Activated naive CD4-positive, alpha-beta T cell treated with anti-CD3 and anti-CD28 coated beads, Interleukin-2, amount 10 ng/mL, durations not matched to agents 7 days and 5 days (primary cell): ENCODE data around the gene GAPDH.
"Not testable (repeated sequence)": the region's sequence is repeated elsewhere in the genome, so short reads cannot be mapped to it uniquely, and the experiment has no call there.

ENCODE experiments used
- CTCF ChIA-PET: fragments of 350-600 bp; sonication (Branson Sonifier 250); formaldehyde crosslinking; loops from one replicate; lab custom pipeline; 2021; ENCODE audit warnings: antibody characterized with exemption; lab: Charles Lee
- DNase-seq: peaks from one replicate; pipeline ENCODE4 v3.0.0-alpha.2; 2020
- H3K27ac Mint-ChIP-seq: one replicate; pipeline ENCODE4 v1.8.0; 2021; ENCODE audit warnings: mild to moderate bottlenecking, moderate library complexity, mixed read lengths
- H3K27me3 Mint-ChIP-seq: one replicate; pipeline ENCODE4 v1.8.0; 2021; ENCODE audit warnings: mild to moderate bottlenecking, mixed read lengths
- H3K36me3 Mint-ChIP-seq: one replicate; pipeline ENCODE4 v1.8.0; 2021; ENCODE audit warnings: mixed read lengths
- H3K4me1 Mint-ChIP-seq: one replicate; pipeline ENCODE4 v1.8.0; 2021; ENCODE audit warnings: mixed read lengths
- H3K4me3 Mint-ChIP-seq: one replicate; pipeline ENCODE4 v1.8.0; 2021; ENCODE audit warnings: mild to moderate bottlenecking, moderate library complexity, mixed read lengths
- H3K9me3 Mint-ChIP-seq: one replicate; pipeline ENCODE4 v1.8.0; 2021; ENCODE audit warnings: mixed read lengths

Gene GAPDH

DNA sequence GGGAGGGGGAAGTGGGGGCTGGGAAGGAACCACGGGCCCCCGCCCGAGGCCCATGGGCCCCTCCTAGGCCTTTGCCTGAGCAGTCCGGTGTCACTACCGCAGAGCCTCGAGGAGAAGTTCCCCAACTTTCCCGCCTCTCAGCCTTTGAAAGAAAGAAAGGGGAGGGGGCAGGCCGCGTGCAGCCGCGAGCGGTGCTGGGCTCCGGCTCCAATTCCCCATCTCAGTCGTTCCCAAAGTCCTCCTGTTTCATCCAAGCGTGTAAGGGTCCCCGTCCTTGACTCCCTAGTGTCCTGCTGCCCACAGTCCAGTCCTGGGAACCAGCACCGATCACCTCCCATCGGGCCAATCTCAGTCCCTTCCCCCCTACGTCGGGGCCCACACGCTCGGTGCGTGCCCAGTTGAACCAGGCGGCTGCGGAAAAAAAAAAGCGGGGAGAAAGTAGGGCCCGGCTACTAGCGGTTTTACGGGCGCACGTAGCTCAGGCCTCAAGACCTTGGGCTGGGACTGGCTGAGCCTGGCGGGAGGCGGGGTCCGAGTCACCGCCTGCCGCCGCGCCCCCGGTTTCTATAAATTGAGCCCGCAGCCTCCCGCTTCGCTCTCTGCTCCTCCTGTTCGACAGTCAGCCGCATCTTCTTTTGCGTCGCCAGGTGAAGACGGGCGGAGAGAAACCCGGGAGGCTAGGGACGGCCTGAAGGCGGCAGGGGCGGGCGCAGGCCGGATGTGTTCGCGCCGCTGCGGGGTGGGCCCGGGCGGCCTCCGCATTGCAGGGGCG, at the start of gene GAPDH:
GAPDH (plus strand) TSS at position 595 of the 772 bp plus-strand sequence. CDS start 316 bp downstream, outside the sequence.
- Mint-ChIP-seq H3K27ac (peak within 1 kb of the TSS; percentile 99), H3K4me1 (peaks cover 58% of the 10 kb centered on the region), H3K9me3 (no peaks in the 10 kb centered on the region), H3K27me3 (peaks cover 9% of the 10 kb centered on the region), H3K36me3 (peaks cover 69% of the 10 kb centered on the region), H3K4me3 (peak within 1 kb of the TSS; percentile 98)
- DNase-seq: peak; percentile 93
- CTCF ChIA-PET: interaction anchor here (0.6 to 10.1 kb wide), 3 partner anchors 19 to 237 kb away, joined by 3 to 128 read pairs (median 3); partner anchors contain the start of gene IFFO1

DNA sequence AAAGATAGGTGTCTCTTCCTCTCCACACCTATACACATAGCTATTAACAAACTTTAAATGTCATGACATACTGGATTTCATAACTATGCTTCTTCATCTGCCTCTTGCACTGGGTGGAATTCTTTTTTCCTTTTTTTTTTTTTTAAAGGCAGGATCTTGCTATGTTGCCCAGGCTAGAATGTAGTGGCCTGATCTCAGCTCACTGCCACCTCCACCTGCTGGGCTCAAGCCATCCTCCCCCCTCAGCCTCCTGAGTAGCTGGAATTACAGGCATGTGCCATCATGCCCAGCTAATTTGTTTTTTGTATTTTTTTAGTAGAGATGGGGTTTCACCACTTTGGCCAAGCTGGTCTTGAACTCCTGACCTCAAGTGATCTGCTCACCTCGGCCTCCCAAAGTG, 46.1 kb upstream of the GAPDH start:
- peaks cover 14% of the 10 kb centered on the region for H3K4me1 Mint-ChIP-seq
- no peak overlapping the region for H3K4me3 Mint-ChIP-seq
- H3K9me3 Mint-ChIP-seq: no peaks in the 10 kb centered on the region
- CTCF ChIA-PET: interaction anchor here (0.6 to 0.9 kb wide), 2 partner anchors 9 to 48 kb away, joined by 3 to 4 read pairs; no protein-coding TSS in a partner anchor
- H3K27ac Mint-ChIP-seq: no peak overlapping the region
- peaks cover 15% of the 10 kb centered on the region for H3K36me3 Mint-ChIP-seq
- peaks cover 13% of the 10 kb centered on the region for H3K27me3 Mint-ChIP-seq
- no peak for DNase-seq

- peaks cover 15% of the 10 kb centered on the region for H3K4me1 Mint-ChIP-seq
- DNase-seq: no peak
- no peaks in the 10 kb centered on the region for H3K9me3 Mint-ChIP-seq
- peaks cover 8% of the 10 kb centered on the region for H3K27me3 Mint-ChIP-seq
- no peak overlapping the region for H3K4me3 Mint-ChIP-seq
- CTCF ChIA-PET: interaction anchor here (0.6 kb wide), 1 partner anchor 78 kb away, joined by 3 read pairs; no protein-coding TSS in a partner anchor
- peaks cover 15% of the 10 kb centered on the region for H3K36me3 Mint-ChIP-seq
- H3K27ac Mint-ChIP-seq: no peak overlapping the region
These were observed 44.9 kb upstream of the GAPDH start for GRCh38 chr12:6489449-6489848.

GRCh38 chr12:6490673-6491072, 43.6 kb upstream of the GAPDH start:
- H3K4me3 Mint-ChIP-seq, H3K27me3 Mint-ChIP-seq, DNase-seq: not testable (repeated sequence)

GRCh38 chr12:6492838-6493496, 41.4 kb upstream of the GAPDH start, which contains the start of gene MRPL51:
MRPL51 (minus strand) TSS chr12:6493262; CDS start chr12:6493136, 126 bp downstream.
- no peaks in the 10 kb centered on the region for H3K9me3 Mint-ChIP-seq
- H3K36me3 Mint-ChIP-seq: peaks cover 42% of the 10 kb centered on the region
- peaks cover 45% of the 10 kb centered on the region for H3K4me1 Mint-ChIP-seq
- CTCF ChIA-PET: interaction anchor here (0.6 to 1.7 kb wide), 5 partner anchors 21 to 72 kb away, joined by 3 to 9 read pairs (median 3); no protein-coding TSS in a partner anchor
- peak within 1 kb of the TSS; percentile 93 for H3K4me3 Mint-ChIP-seq
- H3K27me3 Mint-ChIP-seq: no peaks in the 10 kb centered on the region
- DNase-seq: peak; percentile 97
- peak within 1 kb of the TSS; percentile 99 for H3K27ac Mint-ChIP-seq

More at GRCh38 chr12:6490673-6491072, 43.6 kb upstream of the GAPDH start:
- H3K9me3 Mint-ChIP-seq, H3K27ac Mint-ChIP-seq: not testable (repeated sequence)
- Mint-ChIP-seq H3K36me3 (peaks cover 26% of the 10 kb centered on the region), H3K4me1 (peaks cover 27% of the 10 kb centered on the region)
- CTCF ChIA-PET: interaction anchor here (0.9 to 1.2 kb wide), 2 partner anchors 20 to 47 kb away, joined by 3 read pairs; no protein-coding TSS in a partner anchor

GRCh38 chr12:6493497-6494257, 40.6 kb upstream of the GAPDH start, which contains the start of gene NCAPD2:
NCAPD2 (plus strand) TSS chr12:6494102; CDS start chr12:6495099, 997 bp downstream.
- DNase-seq: peak; percentile 98
- no peaks in the 10 kb centered on the region for H3K27me3 Mint-ChIP-seq
- no peaks in the 10 kb centered on the region for H3K9me3 Mint-ChIP-seq
- peak within 1 kb of the TSS; percentile 99 for H3K27ac Mint-ChIP-seq
- peak within 1 kb of the TSS; percentile 93 for H3K4me3 Mint-ChIP-seq
- H3K36me3 Mint-ChIP-seq: peaks cover 48% of the 10 kb centered on the region
- peaks cover 48% of the 10 kb centered on the region for H3K4me1 Mint-ChIP-seq
- CTCF ChIA-PET: interaction anchor here (0.6 to 1.7 kb wide), 7 partner anchors 22 to 68 kb away, joined by 3 to 9 read pairs (median 3); no protein-coding TSS in a partner anchor

- CTCF ChIA-PET: interaction anchor here (0.7 to 1.2 kb wide), 6 partner anchors 23 to 190 kb away, joined by 3 to 4 read pairs (median 4); no protein-coding TSS in a partner anchor
- Mint-ChIP-seq H3K4me3 (peak overlapping the region; percentile 93), H3K27me3 (no peaks in the 10 kb centered on the region), H3K36me3 (peaks cover 49% of the 10 kb centered on the region), H3K9me3 (no peaks in the 10 kb centered on the region), H3K27ac (peak overlapping the region; percentile 99), H3K4me1 (peaks cover 48% of the 10 kb centered on the region)
- peak; percentile 23 for DNase-seq
These were observed 40.0 kb upstream of the GAPDH start for GRCh38 chr12:6494258-6494743.

DNA sequence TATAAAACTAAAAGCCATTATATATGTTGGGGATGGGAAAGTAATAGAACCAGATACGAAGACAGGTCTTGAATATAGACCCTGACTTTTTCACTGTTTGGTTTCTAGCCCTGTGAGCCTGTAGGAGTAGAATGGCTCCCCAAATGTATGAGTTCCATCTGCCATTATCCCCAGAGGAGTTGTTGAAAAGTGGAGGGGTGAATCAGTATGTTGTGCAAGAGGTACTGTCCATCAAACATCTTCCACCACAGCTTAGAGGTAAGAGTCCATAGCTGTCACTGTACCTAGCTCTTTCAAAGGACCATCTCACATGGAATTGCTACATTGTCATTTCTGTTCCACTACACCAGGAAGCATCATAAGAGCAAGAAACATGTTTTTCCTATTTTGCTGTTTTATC, 39.3 kb upstream of the GAPDH start:
- no peaks in the 10 kb centered on the region for H3K9me3 Mint-ChIP-seq

GRCh38 chr12:6497291-6497690, 37.0 kb upstream of the GAPDH start:
- Mint-ChIP-seq H3K27ac (peak overlapping the region; percentile 24), H3K4me1 (peaks cover 41% of the 10 kb centered on the region), H3K36me3 (peaks cover 37% of the 10 kb centered on the region)
- H3K27me3 Mint-ChIP-seq, DNase-seq, H3K9me3 Mint-ChIP-seq, H3K4me3 Mint-ChIP-seq: not testable (repeated sequence)
- CTCF ChIA-PET: interaction anchor here (0.6 to 2.5 kb wide), 6 partner anchors 9 to 509 kb away, joined by 3 to 9 read pairs (median 4); no protein-coding TSS in a partner anchor

More for the DNA sequence above, 39.3 kb upstream of the GAPDH start:
- CTCF ChIA-PET: interaction anchor here (0.7 to 2.5 kb wide), 8 partner anchors 23 to 189 kb away, joined by 3 to 9 read pairs (median 4); no protein-coding TSS in a partner anchor
- peaks cover 49% of the 10 kb centered on the region for H3K36me3 Mint-ChIP-seq
- peaks cover 48% of the 10 kb centered on the region for H3K4me1 Mint-ChIP-seq
- peak overlapping the region; percentile 99 for H3K27ac Mint-ChIP-seq
- no peaks in the 10 kb centered on the region for H3K27me3 Mint-ChIP-seq
- peak overlapping the region; percentile 93 for H3K4me3 Mint-ChIP-seq
- DNase-seq: no peak

DNA sequence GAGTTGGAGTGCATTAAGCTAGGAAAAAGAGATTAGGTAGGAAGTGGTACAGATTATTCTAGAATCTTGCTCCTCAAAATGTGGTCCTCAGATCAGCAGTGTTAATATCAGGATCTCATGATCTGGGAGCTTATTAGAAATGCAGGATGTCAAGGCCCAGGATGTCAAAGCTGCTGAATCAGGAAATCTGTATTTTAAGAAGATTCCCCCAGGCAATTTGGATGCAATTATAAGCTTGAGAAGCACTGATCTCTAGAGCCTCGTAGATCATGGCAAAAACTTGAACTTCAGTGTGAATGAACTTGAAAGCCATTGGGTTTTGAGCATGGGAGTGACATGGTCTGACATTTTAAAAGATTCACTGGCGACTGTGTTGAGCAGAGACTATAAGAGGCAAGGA, 33.9 kb upstream of the GAPDH start:
- Mint-ChIP-seq H3K4me1 (peaks cover 23% of the 10 kb centered on the region), H3K27ac (no peak overlapping the region), H3K9me3 (no peaks in the 10 kb centered on the region), H3K4me3 (no peak overlapping the region), H3K36me3 (peaks cover 30% of the 10 kb centered on the region), H3K27me3 (no peaks in the 10 kb centered on the region)
- no peak for DNase-seq
- CTCF ChIA-PET: interaction anchor here (0.6 to 1.0 kb wide), 2 partner anchors 36 to 165 kb away, joined by 3 read pairs; no protein-coding TSS in a partner anchor

DNA sequence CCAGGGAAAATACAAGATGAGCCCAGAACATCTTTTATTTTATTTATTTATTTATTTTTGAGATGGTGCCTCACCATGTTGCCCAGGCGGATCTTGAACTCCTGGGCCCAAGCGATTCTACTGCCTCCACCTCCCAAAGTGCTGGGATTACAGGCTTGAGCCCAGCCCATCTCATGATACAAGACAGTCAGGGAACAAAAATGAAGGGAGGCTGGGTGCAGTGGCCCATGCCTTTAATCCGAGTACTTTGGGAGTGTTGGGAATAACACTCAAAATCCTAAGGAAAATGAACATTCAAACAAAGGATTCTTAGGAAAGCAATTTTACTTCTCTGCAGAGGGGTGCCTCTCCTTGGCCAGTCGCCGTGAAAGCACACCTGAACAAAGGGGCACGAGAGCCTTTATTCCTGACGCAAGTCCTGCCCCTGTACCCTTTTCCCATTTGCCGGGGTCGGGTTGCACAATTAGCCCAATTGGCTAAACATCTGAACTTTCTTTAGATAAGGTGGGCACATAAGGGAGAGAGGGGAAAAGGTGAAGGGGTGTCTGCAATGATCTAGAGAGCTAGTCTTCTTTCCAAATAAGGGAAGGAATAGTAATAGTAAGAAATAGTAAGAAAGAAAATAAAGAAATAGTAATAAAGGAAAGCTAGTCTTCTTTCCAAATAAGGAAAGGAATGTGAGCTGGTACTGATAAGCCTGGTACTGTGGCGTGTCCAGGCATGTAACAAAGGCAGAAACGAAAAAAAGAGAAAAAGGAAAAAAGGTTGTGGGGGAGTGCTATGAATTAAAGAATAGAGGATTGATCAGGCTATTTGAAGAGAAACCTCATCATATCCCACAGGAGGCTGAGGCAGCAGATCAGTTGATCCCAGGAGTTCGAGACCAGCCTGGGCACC, 27.0 kb upstream of the GAPDH start:
- Mint-ChIP-seq H3K27me3 (no peaks in the 10 kb centered on the region), H3K9me3 (no peaks in the 10 kb centered on the region), H3K36me3 (peaks cover 40% of the 10 kb centered on the region), H3K4me1 (peaks cover 14% of the 10 kb centered on the region), H3K27ac (no peak overlapping the region), H3K4me3 (no peak overlapping the region)
- CTCF ChIA-PET: interaction anchor here (0.6 to 1.4 kb wide), 2 partner anchors 10 to 140 kb away, joined by 3 to 4 read pairs; no protein-coding TSS in a partner anchor
- no peak for DNase-seq

- H3K36me3 Mint-ChIP-seq: peaks cover 48% of the 10 kb centered on the region
- no peaks in the 10 kb centered on the region for H3K9me3 Mint-ChIP-seq
- no peak overlapping the region for H3K4me3 Mint-ChIP-seq
- no peak for DNase-seq
- CTCF ChIA-PET: interaction anchor here (1.4 kb wide), 1 partner anchor 9 kb away, joined by 3 read pairs; no protein-coding TSS in a partner anchor
- no peak overlapping the region for H3K27ac Mint-ChIP-seq
- no peaks in the 10 kb centered on the region for H3K27me3 Mint-ChIP-seq
- H3K4me1 Mint-ChIP-seq: peaks cover 14% of the 10 kb centered on the region
These were observed 26.2 kb upstream of the GAPDH start for GRCh38 chr12:6508087-6508486.
